Testis (tissue), 3 donors: ENCODE results near the gene SLC66A1. TPM values are rescaled to one million over a fixed set of nuclear protein-coding genes. Genes with fewer than 3 reads are reported as not detected.

Source experiments
- DNase-seq: peaks from one replicate; pipeline ENCODE4 v3.0.0-alpha.2; 2019
- H3K27ac ChIP-seq, 2 donors: fragments of 200-600 bp; sonication (generic); one replicate each; pipeline ENCODE4 v1.5.1; 2019
- H3K27me3 ChIP-seq: fragments of 200-600 bp; sonication (generic); one replicate; pipeline ENCODE4 v1.5.1; 2019
- H3K36me3 ChIP-seq: fragments of 200-600 bp; sonication (generic); one replicate; pipeline ENCODE4 v1.5.1; 2017; ENCODE audit warnings: low read depth; ENCODE audit errors: missing control alignments
- H3K4me1 ChIP-seq: fragments of 200-600 bp; sonication (generic); one replicate; pipeline ENCODE4 v1.5.1; 2019
- H3K4me3 ChIP-seq, 2 donors: fragments of 200-600 bp; sonication (generic); one replicate each; pipeline ENCODE4 v1.5.1; 2017 to 2019
- H3K9me3 ChIP-seq: fragments of 200-600 bp; sonication (generic); one replicate; pipeline ENCODE4 v1.5.1; 2017
- POLR2A ChIP-seq: fragments of 450-650 bp; IDR thresholded peaks from one replicate; pipeline ENCODE4 v1.6.1; 2017; ENCODE audit warnings: antibody characterized with exemption, mild to moderate bottlenecking, moderate library complexity
- WGBS, 2 donors: methylation state at CpG; one replicate each; pipeline ENCODE4 v1.1.5; 2018; 5-methylcytosine and 5-hydroxymethylcytosine counted together
- intact Hi-C: fragments of 100-400 bp; cut with DNase I; formaldehyde crosslinking; loops from one replicate; pipeline ENCODE4 v1.15.1; 2023; ENCODE audit warnings: low total_unique reads
- polyA plus RNA-seq: library from polyadenylated mRNA; stranded (reverse); fragments of 350-450 nt; fragmentation: Illumina TruSeq; extraction: RNeasy Lipid Tissue Mini Kit (QIAGEN cat#74804); gene quantifications from one replicate; pipeline ENCODE4 v1.2.3, GENCODE V29; 2014; ENCODE audit warnings: low read depth, low replicate concordance; ENCODE audit not compliant: insufficient read depth
- total RNA-seq, 2 donors: library from RNA; depleted of rRNA; stranded (reverse); fragments of >200 nt; gene quantifications; one replicate each; pipeline ENCODE4 v1.2.3, GENCODE V29; 2016
- TF ChIP-seq, protein P1 (sequence below), 3 experiments: fragments of 450-650 bp in 2 of 3; fragments of 200-600 bp in 1 of 3; sonication (generic) in 1 of 3; IDR thresholded peaks; one replicate each; pipeline ENCODE4 v1.5.1; 2016 to 2019; ENCODE audit warnings: antibody characterized with exemption in 3 of 3, mild to moderate bottlenecking in 2 of 3, moderate library complexity in 1 of 3

Gene SLC66A1
- total and polyA plus RNA-seq, 3 donors from 2014 or later, result 27.9 to 66.0 (median 61.1) TPM

DNA sequence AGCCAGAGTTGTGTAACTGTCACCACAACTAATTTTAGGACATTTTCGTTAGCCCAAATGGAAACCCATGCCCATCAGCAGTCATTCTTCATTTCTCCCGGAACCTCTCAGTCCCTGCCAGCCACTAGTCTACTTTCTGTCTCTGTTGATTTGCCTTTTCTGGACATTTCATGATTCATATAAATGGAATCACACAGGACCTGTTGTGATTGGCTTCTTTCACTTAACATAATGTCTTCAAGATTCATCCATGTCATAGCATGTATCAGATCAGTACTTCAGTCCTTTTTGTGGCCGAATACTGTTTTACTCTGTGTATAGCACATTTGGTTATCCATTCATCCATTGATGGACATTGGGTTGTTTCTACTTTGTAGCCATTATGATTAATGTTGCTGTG lies 7.1 kb downstream of the SLC66A1 start:
- TF ChIP-seq, protein P1, sequence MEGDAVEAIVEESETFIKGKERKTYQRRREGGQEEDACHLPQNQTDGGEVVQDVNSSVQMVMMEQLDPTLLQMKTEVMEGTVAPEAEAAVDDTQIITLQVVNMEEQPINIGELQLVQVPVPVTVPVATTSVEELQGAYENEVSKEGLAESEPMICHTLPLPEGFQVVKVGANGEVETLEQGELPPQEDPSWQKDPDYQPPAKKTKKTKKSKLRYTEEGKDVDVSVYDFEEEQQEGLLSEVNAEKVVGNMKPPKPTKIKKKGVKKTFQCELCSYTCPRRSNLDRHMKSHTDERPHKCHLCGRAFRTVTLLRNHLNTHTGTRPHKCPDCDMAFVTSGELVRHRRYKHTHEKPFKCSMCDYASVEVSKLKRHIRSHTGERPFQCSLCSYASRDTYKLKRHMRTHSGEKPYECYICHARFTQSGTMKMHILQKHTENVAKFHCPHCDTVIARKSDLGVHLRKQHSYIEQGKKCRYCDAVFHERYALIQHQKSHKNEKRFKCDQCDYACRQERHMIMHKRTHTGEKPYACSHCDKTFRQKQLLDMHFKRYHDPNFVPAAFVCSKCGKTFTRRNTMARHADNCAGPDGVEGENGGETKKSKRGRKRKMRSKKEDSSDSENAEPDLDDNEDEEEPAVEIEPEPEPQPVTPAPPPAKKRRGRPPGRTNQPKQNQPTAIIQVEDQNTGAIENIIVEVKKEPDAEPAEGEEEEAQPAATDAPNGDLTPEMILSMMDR (IDR thresholded peaks at IDR 0.05), result no peak
- Histone ChIP-seq H3K4me1 (peaks cover 10% of the 10 kb centered on the region), H3K4me3 (no peak overlapping the region), H3K27me3 (no peaks in the 10 kb centered on the region), H3K27ac (no peak overlapping the region), H3K9me3 (no peaks in the 10 kb centered on the region), H3K36me3 (no peaks in the 10 kb centered on the region)
- intact Hi-C loops, result no loop called here
- no peak for DNase-seq
- WGBS, 2 donors, result 84 to 92% methylated on average over 3 of the region's 3 CpGs

DNA sequence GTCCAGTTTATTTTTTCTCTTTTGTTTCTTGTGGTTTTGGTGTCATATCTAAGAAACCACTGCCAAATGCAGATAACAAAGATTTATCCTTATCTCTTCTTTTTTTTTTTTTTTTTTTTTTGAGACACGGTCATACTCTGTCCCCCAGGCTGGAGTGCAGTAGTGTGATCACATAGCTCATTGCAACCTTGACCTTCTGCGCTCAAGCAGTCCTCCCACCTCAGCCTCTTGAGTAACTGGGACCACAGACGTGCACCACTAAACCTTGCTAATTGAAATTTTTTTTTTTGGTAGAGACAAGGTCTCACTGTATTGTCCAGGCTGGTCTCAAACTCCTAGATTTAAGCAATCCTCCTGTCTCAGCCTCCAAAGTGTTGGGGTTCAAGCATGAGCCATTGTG lies 8.9 kb downstream of the SLC66A1 start:
- intact Hi-C loops, result no loop called here
- TF ChIP-seq POLR2A, result no peak
- Histone ChIP-seq H3K4me1 (peaks cover 10% of the 10 kb centered on the region), H3K4me3 (no peak overlapping the region), H3K36me3 (no peaks in the 10 kb centered on the region), H3K27ac (no peak overlapping the region), H3K9me3 (no peaks in the 10 kb centered on the region), H3K27me3 (no peaks in the 10 kb centered on the region)
- 53 to 57% methylated on average over 3 of the region's 3 CpGs for WGBS, 2 donors
- DNase-seq, result peak; percentile 54

DNA sequence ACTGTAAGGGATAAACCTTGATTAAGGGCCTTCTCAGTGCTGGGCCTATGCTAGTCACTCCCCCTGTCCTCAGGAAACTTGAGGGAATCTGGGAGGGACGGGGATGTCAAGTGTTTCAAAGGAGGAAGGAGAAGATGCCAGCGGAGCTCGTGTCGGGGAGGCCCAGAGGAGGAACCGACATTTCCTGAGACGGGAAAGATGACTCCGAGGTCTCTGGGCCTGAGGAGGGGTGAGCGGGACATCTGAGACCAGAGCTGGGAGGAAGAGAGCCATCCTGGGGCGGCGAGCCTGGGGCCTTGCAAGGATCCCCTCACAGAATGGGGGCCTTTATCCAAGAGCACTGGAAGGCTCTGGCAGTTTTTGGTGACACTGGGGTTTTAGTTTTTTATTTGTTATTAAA lies 10.4 kb downstream of the SLC66A1 start:
- no peak overlapping the region for H3K4me3 ChIP-seq
- intact Hi-C loops, result no loop called here
- no peak overlapping the region for H3K27ac ChIP-seq
- 70 to 78% methylated on average over 10 of the region's 10 CpGs for whole genome bisulfite sequencing, 2 donors
- peaks cover 4% of the 10 kb centered on the region for H3K4me1 ChIP-seq
- H3K27me3 ChIP-seq, result no peaks in the 10 kb centered on the region
- no peak for DNase-seq
- TF ChIP-seq POLR2A, result no peak
- TF ChIP-seq, protein P1 (IDR thresholded peaks at IDR 0.05), result no peak
- no peaks in the 10 kb centered on the region for H3K9me3 ChIP-seq
- no peaks in the 10 kb centered on the region for H3K36me3 ChIP-seq

DNA sequence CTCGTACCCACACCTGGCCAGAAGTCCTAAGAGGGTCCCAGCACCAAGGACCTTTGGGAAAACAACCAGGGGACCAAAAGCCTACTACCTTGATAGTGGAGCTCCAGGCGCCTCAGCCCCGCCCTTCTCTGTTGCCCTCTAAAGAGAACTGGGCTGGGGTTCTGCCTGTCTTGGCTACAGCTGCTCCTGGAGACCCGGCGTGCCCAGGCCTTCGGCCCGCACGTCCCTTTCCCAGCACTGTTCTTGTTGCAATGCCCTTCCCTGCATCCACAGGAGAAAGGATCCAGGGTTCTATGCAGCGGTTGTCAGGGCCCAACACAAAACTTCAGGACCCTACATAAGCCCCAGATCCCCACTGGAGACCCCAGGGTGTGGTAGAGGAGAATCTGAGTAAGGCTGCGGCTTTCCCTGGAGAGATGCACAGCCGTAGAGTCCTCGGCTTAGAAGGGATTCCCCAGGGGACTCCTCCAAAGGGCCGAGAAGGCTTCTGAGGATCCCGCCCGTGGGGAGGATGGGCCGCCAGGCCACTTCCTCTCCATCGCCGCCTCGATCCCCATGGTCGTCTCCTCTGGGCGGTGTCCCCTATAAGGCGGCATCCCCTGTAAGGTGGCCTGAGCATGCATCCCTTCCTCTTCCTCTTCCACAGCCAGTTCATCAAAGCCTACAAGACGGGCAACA lies 12.0 kb downstream of the SLC66A1 start:
- intact Hi-C loops, result no loop called here
- WGBS, 2 donors, result 87 to 89% methylated on average over 21 to 23 of the region's 23 CpGs
- Histone ChIP-seq H3K36me3 (no peaks in the 10 kb centered on the region), H3K4me1 (peaks cover 3% of the 10 kb centered on the region), H3K27ac (no peak overlapping the region), H3K4me3 (no peak overlapping the region), H3K27me3 (no peaks in the 10 kb centered on the region), H3K9me3 (no peaks in the 10 kb centered on the region)
- DNase-seq, result no peak
- TF ChIP-seq POLR2A, result no peak
- TF ChIP-seq, protein P1 (IDR thresholded peaks at IDR 0.05), result no peak

DNA sequence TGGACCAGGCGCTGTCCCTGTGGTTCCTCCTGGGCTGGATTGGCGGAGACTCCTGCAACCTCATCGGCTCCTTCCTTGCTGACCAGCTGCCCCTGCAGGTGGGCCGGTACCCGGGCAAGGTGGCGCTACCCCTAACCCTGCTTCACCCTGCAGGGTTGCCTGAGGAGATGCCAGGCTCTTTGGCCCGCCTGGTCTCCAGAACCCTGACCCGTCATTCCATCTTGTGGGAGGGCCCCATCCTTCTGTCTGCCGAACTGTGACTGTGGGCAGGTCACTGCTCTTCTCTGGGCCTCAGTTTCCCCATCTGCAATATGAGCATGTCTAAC lies 12.5 kb downstream of the SLC66A1 start:
- intact Hi-C loops, result no loop called here
- 96 to 97% methylated on average over 9 of the region's 9 CpGs for WGBS, 2 donors

More for the DNA sequence above, 12.5 kb downstream of the SLC66A1 start:
- H3K27ac ChIP-seq, result no peak overlapping the region
- DNase-seq, result no peak
- H3K27me3 ChIP-seq, result no peaks in the 10 kb centered on the region
- no peaks in the 10 kb centered on the region for H3K9me3 ChIP-seq
- TF ChIP-seq, protein P1 (IDR thresholded peaks at IDR 0.05), result no peak
- no peak for TF ChIP-seq POLR2A
- no peak overlapping the region for H3K4me3 ChIP-seq
- H3K36me3 ChIP-seq, result no peaks in the 10 kb centered on the region
- H3K4me1 ChIP-seq, result peaks cover 3% of the 10 kb centered on the region
